HG03558 (cell line): ENCODE measurements around the gene C19orf38.
"Not testable (repeated sequence)": the region's sequence is repeated elsewhere in the genome, so short reads cannot be mapped to it uniquely, and the experiment has no call there.

Experiments used
- ATAC-seq: cut with Tn5 transposase; IDR thresholded peaks from one replicate; pipeline ENCODE4 v1.9.1; 2021; ENCODE audit warnings: moderate number of reproducible peaks; ENCODE audit not compliant: unreplicated experiment; ENCODE audit errors: extremely low read depth

C19orf38 gene

GRCh38 chr19:10870955-10871603, 22.9 kb downstream of the C19orf38 start, which contains the start of gene CARM1:
Gene CARM1 (plus strand): TSS chr19:10871553. CDS start chr19:10871703, 150 bp downstream.
- peak; percentile 52 for ATAC-seq

DNA sequence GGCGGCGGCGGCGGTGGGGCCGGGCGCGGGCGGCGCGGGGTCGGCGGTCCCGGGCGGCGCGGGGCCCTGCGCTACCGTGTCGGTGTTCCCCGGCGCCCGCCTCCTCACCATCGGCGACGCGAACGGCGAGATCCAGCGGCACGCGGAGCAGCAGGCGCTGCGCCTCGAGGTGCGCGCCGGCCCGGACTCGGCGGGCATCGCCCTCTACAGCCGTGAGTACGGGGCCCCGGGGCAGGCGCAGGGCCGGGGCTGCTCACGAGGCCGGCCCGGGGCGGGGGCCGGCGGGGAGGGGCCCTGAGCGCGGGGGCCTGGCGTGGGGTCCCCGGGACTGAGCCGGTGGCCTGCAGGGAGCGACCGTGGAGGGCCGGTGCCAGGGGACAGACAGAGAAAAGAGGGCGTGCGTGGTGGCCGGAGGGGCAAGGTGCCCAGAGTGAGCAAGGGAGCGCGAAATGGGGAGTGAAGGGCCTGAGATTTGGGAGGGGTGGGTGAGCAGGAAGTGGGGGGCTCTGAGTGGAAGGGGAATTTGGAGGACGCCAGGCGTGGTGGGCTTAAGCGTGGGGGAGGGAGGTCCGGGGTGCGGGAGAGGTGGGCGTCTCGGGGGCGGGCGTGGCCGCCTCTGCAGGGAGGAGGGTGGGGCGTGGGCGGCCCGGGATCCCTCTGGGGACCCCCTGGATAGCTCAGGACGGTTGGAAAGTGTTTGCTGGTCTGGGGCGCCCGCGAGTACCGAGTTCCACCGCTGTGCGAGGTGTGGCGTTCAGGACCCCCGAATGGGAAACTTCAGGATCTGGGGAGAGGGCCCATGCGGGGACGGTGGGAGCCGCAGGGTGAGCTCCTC, 23.7 kb downstream of the C19orf38 start:
- peak; percentile 0 for ATAC-seq

- ATAC-seq, result no peak
Measured at GRCh38 chr19:10872546-10873107, 24.4 kb downstream of the C19orf38 start.

- no peak for ATAC-seq
Measured at GRCh38 chr19:10874024-10874423, 25.8 kb downstream of the C19orf38 start.

DNA sequence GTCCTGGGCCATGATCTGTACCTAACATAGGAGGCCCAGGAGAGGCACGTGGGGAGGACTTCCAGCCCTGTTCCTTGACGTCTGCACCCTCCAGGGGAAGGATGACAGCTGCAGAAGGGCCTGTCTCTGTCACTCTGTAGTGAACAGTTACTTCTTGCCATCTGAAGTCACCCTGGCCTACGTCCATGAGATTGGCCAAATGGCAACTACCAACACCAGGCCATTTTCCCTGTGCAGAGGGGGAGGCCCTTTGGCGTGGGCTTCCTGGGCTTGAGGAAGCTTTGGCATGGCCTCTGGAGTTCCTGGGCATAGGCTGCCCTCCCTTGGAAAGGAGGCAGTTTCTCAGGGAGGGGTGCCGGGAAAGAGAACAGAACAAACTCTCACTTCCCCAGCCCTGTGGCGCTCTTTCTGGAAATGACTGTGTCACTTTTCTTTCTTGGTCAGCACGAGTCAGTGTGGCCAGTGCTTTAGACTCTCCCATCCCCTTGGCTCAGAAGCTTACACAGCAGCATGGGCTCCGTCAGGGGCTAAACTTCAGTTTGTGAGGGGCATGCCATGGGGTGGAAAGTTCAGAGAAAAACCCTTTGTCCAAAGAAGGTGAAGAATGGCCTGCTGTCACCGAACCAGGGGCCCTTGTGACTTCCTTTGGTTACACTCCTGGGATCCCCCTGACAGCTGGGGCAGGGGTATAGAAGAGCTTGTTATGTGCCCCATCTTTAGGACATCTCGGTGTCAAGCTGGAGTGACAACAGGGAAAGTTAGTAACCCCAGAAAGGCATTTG, 28.4 kb downstream of the C19orf38 start:
- ATAC-seq, result no peak

DNA sequence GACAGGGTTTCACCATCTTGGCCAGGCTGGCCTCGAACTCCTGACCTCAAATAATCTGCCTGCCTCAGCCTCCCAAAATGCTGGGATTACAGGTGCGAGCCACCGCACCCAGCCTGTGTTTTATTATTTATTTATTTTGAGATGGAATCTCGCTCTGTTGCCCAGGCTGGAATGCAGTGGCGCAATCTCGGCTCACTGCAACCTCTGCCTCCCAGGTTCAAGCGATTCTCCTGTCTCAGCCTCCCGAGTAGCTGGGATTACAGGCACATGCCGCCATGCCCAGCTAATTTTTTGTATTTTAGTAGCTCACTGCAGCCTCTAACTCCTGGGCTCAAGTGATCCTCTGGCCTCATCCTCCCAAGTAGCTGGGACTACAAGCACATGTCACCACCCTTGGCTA, 29.4 kb downstream of the C19orf38 start:
- not testable (repeated sequence) for ATAC-seq

DNA sequence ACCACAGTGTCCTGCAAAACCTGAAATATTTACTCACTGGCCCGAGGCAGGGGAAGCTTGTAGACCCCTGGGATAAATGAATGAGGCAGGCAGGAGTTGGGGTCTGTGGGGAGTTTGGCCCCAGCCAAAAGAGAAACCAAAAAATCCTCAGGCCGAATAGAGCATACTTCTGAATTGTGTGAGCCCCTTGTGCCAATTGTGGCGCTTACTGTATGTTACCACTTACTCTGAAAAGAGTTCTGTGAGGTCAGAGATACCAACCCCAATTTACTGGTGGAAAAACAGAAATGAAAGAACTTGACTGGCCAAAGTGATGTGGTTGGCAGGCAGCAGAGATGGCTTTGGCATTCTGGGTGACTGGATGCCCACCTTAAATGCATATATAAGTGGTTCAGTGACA, 30.0 kb downstream of the C19orf38 start:
- ATAC-seq, result no peak

DNA sequence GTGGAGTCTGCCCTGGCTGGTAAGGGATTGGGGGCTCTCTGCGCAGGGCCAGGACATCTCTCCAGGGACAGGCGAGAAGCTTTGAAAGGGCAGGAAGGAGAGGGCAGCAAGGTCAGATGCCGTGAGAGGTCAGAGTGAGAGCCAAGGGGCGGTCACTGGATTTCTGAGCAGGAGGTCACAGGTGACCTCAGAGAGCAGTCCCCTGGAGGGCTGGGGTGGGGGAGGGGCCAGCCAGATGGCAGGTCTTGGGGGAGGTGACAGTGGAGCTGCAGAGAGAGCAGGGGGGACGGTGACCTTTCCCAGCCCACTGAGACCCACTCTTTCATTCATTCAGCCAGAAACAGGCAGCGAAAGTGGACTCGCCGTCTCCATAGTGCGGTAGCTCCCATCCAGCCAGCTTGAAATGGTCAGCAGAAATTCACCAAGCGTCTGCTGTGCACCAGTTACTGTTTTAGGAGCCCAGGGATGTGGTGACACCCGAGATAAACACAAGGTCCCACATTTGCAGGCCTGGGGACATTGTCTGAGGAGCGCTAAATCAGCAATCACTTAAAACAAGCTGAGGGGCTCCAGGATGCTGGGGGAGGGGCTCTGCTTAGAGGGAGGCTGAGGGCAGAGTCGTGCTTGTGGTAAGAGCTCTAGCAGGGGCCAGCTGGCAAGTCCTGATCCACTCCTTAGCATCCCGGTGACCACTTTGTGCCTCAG, 33.3 kb downstream of the C19orf38 start:
- ATAC-seq, result no peak

DNA sequence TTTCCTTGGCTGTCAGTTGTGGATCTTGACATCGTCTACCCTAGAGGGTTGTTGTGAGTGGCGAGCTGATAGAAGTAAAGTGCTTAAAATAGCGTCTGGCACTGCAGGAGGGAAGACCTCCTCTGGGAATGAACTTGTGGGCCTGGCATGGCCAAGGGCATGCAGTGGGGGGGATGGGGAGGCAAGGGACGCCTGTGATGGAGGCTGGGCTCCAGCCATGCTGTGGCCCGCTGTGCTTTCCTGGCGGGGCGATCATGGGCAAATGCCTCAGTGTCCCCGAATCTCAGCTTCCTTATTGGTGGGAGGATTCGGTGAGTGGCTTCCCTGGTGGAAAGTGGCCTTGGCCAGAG, 33.9 kb downstream of the C19orf38 start:
- no peak for ATAC-seq

DNA sequence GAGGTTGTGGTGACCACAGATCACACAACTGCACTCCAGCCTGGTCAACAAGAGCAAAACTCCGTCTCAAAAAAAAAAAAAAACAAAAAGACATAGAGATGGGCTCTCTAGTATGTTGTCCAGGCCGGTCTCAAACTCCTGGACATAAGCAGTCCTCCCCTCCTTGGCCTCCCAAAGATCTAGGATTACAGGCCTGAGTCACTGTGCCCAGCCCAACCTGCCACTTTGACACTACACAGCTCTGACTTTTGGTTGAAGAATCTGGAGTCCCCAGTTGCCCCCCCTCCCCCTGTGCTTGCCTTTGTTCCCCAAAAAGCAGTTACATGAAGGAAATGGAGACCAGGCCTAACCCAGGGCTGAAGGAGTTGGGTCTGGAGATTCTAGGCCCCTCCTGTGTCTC, 36.1 kb downstream of the C19orf38 start:
- no peak for ATAC-seq

GRCh38 chr19:10885201-10886169, 37.3 kb downstream of the C19orf38 start:
- no peak for ATAC-seq

DNA sequence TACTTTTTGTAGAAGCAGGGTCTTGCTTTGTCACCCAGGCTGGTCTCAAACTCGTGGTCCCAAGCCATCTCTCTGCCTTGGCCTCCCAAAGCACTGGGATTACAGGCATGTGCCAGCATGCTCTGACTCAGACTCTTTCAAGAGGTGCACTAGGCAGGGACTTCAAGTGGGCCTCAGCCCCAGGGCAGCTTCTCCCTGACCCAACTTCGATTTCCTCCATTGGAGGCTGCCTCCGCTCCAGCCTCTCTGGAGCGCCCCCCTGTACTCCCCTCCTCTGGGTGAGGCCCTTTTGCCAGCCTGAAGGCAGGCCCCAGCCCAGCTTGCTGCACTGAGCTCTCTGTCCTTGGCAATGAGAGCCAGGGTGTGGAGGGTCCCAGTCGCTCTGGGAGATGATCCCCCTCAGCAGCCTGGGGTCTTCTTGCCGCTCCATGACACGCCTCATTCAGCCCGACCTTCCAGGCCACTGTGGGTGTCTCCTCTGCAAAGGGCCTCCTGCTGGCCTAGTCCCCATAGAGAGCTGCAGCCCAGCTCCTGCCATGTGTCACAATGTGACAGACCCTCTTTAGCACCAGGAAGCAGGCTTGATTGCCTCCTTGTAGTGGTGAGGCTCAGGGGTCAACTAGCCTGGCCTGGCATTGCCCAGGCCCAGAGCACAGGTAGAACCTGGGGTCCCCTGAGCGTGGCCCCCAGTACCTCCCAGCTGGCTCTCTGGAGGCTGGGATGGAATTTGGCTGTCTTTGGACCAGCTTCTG, 39.6 kb downstream of the C19orf38 start:
- no peak for ATAC-seq

DNA sequence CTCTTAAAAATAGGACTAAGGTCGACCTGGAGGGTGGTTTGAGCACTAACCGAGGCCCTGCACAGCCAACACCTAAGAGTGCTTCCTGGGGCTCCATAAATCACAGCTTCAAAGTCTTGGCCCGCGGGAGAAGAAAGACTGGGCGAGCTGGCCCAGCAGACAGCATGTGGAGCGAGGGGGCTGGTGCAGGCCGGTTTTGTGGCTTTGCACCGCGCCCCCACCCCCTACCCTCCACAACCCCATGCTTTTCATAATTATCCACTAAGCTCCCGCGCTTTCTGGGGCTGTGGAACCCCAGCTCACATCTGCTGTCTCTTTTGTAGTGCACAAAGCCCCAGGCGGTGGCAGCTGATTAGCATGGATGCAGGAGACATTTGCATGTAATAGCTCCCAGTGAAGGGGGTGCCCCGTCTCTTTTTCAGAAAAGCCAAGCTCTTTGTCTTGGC, 40.2 kb downstream of the C19orf38 start:
- ATAC-seq, result no peak

GRCh38 chr19:10889880-10890279, 41.7 kb downstream of the C19orf38 start:
- ATAC-seq, result no peak

GRCh38 chr19:10891405-10892086, 43.3 kb downstream of the C19orf38 start:
- ATAC-seq, result no peak

- ATAC-seq, result no peak
Measured at GRCh38 chr19:10892256-10892655, 44.0 kb downstream of the C19orf38 start.

DNA sequence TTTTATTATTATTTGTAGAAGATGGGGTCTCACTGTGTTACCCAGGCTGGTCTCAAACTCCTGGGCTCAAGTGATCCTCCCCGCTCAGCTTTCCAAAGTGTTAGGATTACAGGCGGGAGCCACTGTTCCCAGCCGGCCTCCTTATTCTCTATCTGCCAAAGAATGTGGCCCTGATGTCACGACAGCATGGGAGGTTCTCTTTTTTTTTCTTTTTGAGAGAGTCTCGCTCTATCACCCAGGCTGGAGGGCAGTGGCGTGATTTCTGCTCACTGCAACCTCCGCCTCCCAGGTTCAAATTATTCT, 46.6 kb downstream of the C19orf38 start:
- ATAC-seq, result no peak

GRCh38 chr19:10895363-10895762, 47.1 kb downstream of the C19orf38 start:
- ATAC-seq, result no peak
